HEK293T (cell line): ENCODE data around the gene ITSN1.

Experiments
- BHLHE40 ChIP-seq: fragments of 450-650 bp; IDR thresholded peaks from 2 replicates; pipeline ENCODE4 v1.6.1; 2016; ENCODE audit warnings: mild to moderate bottlenecking, moderate library complexity, borderline replicate concordance
- FOXK2 ChIP-seq: fragments of 450-650 bp; IDR thresholded peaks from 2 replicates; pipeline ENCODE4 v1.6.1; 2016; ENCODE audit warnings: mild to moderate bottlenecking
- L3MBTL2 ChIP-seq: fragments of 450-650 bp; conservative IDR thresholded peaks from 2 replicates; pipeline ENCODE4 v1.6.1; 2016; ENCODE audit warnings: mild to moderate bottlenecking
- PKNOX1 ChIP-seq: fragments of 450-650 bp; IDR thresholded peaks from 2 replicates; pipeline ENCODE4 v1.6.1; 2016
- SP1 ChIP-seq: fragments of 450-650 bp; IDR thresholded peaks from 2 replicates; pipeline ENCODE4 v1.6.1; 2017

DNA sequence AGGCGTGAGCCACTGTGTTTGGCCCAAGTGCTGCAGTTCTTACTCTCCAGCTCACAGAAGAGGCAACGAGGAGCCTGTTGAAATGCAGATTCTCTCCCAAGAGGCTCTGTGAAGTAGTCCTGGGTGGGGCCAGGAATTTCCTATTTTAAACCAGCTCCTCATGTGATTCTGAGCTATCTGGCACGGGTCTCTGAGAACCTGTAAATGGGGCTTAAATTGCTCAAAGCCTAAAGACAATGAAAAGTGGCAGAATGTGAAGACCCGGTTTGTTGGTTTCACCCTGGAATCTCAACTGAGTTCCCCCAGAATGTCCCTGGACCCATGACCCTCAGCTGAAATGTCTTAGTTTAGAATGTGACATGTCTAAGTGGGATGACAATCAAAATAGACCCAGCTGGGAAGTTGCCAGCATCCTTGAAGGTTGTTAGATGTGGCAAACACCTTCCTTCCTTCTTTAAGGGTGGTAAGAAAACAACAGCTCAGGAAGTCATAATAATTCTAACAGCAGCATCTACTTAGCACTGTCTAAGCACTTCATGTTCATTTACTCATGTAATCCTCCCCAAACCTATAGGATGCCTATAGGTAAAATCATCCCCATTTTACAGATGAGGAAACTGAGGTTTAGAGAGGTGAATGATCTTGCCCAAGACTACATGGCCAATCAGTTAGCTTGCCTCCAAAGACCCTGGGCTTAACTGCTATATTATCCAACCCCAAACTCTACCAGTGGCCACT is 294.2 kb downstream of the ITSN1 start:
- TF ChIP-seq PKNOX1, result no peak
- TF ChIP-seq SP1, result no peak
- TF ChIP-seq L3MBTL2, result no peak
- TF ChIP-seq BHLHE40, result no peak
- no peak for TF ChIP-seq FOXK2
